Measurements from ENCODE around the gene ANKRD55.

The ANKRD55 gene

GRCh38 chr5:56112526-56113121 is 120.5 kb downstream of the ANKRD55 start (continued):
- no peak for TF ChIP-seq ZNF148 (tag by site-specific recombination; IDR thresholded peaks at IDR 0.05; ENCODE audit: borderline replicate concordance)
- TF ChIP-seq ZNF501 (tag by site-specific recombination; IDR thresholded peaks at IDR 0.05): peak; percentile 49; the same call in 1 of the 2 replicates
- TF ChIP-seq IKZF3 (tag by site-specific recombination; IDR thresholded peaks at IDR 0.05): peak; percentile 89
- TF ChIP-seq ZNF10 (tag by site-specific recombination; IDR thresholded peaks at IDR 0.05): peak; percentile 64; the same call in 1 of the 2 replicates
- TF ChIP-seq SETDB1 (IDR thresholded peaks at IDR 0.05; ENCODE audit: insufficient read length, low read length): no peak
- TF ChIP-seq ZNF610 (tag by site-specific recombination; IDR thresholded peaks at IDR 0.05; ENCODE audit: borderline replicate concordance): peak; percentile 82; the same call in 1 of the 2 replicates
- TF ChIP-seq ZNF843 (tag by site-specific recombination; IDR thresholded peaks at IDR 0.05): peak; percentile 94
- no peak for TF ChIP-seq ZNF157 (tag by site-specific recombination; IDR thresholded peaks at IDR 0.05)
- no peak for TF ChIP-seq ZNF626 (tag by site-specific recombination; IDR thresholded peaks at IDR 0.05)
- peak; percentile 28; the same call in 1 of the 2 replicates for TF ChIP-seq ZNF513 (tag by site-specific recombination; IDR thresholded peaks at IDR 0.05)
- TF ChIP-seq ZNF274 (IDR thresholded peaks at IDR 0.05; ENCODE audit: low read length): no peak
- TF ChIP-seq ZNF274 (tag by site-specific recombination; IDR thresholded peaks at IDR 0.05; ENCODE audit: borderline replicate concordance): no peak
- TF ChIP-seq AEBP2 (tag by site-specific recombination; IDR thresholded peaks at IDR 0.05; ENCODE audit: borderline replicate concordance): no peak
- TF ChIP-seq ZNF214 (tag by site-specific recombination; IDR thresholded peaks at IDR 0.05; ENCODE audit: borderline replicate concordance): no peak
- peak; percentile 56; the same call in 1 of the 2 replicates for TF ChIP-seq BCL11A (tag by site-specific recombination; IDR thresholded peaks at IDR 0.05; ENCODE audit: low read depth)
- no peak for TF ChIP-seq ZNF792 (tag by site-specific recombination; IDR thresholded peaks at IDR 0.05)
- no peak; the same call in 1 of the 2 replicates for TF ChIP-seq ZNF580 (tag by site-specific recombination; IDR thresholded peaks at IDR 0.05)
- peak; percentile 91 for TF ChIP-seq ZBTB44 (tag by site-specific recombination; IDR thresholded peaks at IDR 0.05)
- no peak for TF ChIP-seq ZNF624 (tag by site-specific recombination; IDR thresholded peaks at IDR 0.05)
- TF ChIP-seq ZNF2 (tag by site-specific recombination; IDR thresholded peaks at IDR 0.05): 0 out of 2 replicates have a peak, but pooled peaks have one; percentile 38
- TF ChIP-seq ZSCAN5A (tag by site-specific recombination; IDR thresholded peaks at IDR 0.05): no peak
- peak; percentile 41; the same call in 1 of the 2 replicates for TF ChIP-seq ZNF324 (tag by site-specific recombination; IDR thresholded peaks at IDR 0.05)
- TF ChIP-seq ZNF785 (tag by site-specific recombination; IDR thresholded peaks at IDR 0.05): no peak
- 0 out of 2 replicates have a peak, but pooled peaks have one; percentile 50 for TF ChIP-seq ZNF391 (tag by site-specific recombination; IDR thresholded peaks at IDR 0.05; ENCODE audit: borderline replicate concordance, low read depth)
- TF ChIP-seq ZBTB17 (tag by site-specific recombination; IDR thresholded peaks at IDR 0.05): peak; percentile 76
- TF ChIP-seq GLIS2 (tag by site-specific recombination; IDR thresholded peaks at IDR 0.05): no peak
- TF ChIP-seq ZNF292 (tag by site-specific recombination; IDR thresholded peaks at IDR 0.05; ENCODE audit: borderline replicate concordance, low read depth): no peak
- TF ChIP-seq ZNF426 (tag by site-specific recombination; IDR thresholded peaks at IDR 0.05): no peak
- peak; percentile 92 for TF ChIP-seq TCF7L2 (IDR thresholded peaks at IDR 0.05; ENCODE audit: borderline replicate concordance, low read depth, low read length)
- TF ChIP-seq ATF2 (tag by site-specific recombination; IDR thresholded peaks at IDR 0.05; ENCODE audit: low read depth): peak; percentile 65

Data from HEK293 (cell line).